ENCODE measurements around the gene CSHL1. TPM values are rescaled to one million over a fixed set of nuclear protein-coding genes. Genes with fewer than 3 reads are reported as not detected.
"Not testable (repeated sequence)": the region's sequence is repeated elsewhere in the genome, so short reads cannot be mapped to it uniquely, and the experiment has no call there.

CSHL1 gene
- total RNA-seq, 1 donor from 2014 or later = not detected

- Mint-ChIP-seq H3K4me3 (no peak overlapping the region), H3K9me3 (no peaks in the 10 kb centered on the region), H3K4me1 (ENCODE audit: unreplicated experiment) (peaks cover 5% of the 10 kb centered on the region), H3K27me3 (peaks cover 32% of the 10 kb centered on the region), H3K36me3 (no peaks in the 10 kb centered on the region), H3K27ac (no peak overlapping the region)
- no peak for DNase-seq (ENCODE audit: extremely low spot score, unreplicated experiment)
- peak; percentile 87 for TF ChIP-seq CTCF (conservative IDR thresholded peaks at IDR 0.05)
These were observed 8.3 kb upstream of the CSHL1 start for GRCh38 chr17:63919311-63919723.

DNA sequence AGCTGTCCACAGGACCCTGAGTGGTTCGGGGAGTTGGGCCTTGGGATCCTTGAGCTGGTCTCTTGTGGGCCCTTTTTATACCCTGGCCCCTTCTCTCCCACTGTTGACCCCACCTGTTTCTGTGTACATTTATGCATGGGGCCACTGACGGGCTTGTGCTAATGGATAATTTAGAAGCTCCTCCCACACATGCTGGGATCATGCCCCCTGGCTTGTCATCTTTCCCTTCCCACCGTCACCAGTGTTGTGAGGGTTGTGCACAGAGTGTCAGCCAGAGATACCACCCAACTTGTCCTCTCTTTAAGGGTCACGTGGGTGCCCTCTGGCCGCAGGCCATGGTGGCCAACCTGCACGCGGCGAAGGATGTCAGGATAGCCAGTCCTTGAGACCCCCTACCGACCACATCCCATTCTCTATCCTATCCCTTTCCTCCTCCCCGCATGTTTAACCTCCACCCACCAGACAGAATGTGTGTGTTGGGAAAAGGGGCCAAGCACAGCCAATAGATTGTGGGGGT, 7.8 kb upstream of the CSHL1 start, which contains the start of gene GH1:
Gene GH1, minus strand, starts transcription at position 51 of the 517 bp plus-strand sequence. CDS start 63 bp downstream, outside the sequence.
- H3K27me3 Mint-ChIP-seq = peaks cover 32% of the 10 kb centered on the region
- H3K27ac Mint-ChIP-seq; H3K4me1 Mint-ChIP-seq (ENCODE audit: unreplicated experiment); DNase-seq (ENCODE audit: extremely low spot score, unreplicated experiment); H3K4me3 Mint-ChIP-seq; H3K36me3 Mint-ChIP-seq; H3K9me3 Mint-ChIP-seq: not testable (repeated sequence)

GRCh38 chr17:63918305-63918704, 7.2 kb upstream of the CSHL1 start:
- Mint-ChIP-seq H3K4me3 (no peak overlapping the region), H3K9me3 (no peaks in the 10 kb centered on the region), H3K4me1 (ENCODE audit: unreplicated experiment) (peaks cover 5% of the 10 kb centered on the region), H3K36me3 (no peaks in the 10 kb centered on the region), H3K27ac (no peak overlapping the region), H3K27me3 (peaks cover 32% of the 10 kb centered on the region)
- no peak for DNase-seq (ENCODE audit: extremely low spot score, unreplicated experiment)
- TF ChIP-seq CTCF (conservative IDR thresholded peaks at IDR 0.05) = no peak

DNA sequence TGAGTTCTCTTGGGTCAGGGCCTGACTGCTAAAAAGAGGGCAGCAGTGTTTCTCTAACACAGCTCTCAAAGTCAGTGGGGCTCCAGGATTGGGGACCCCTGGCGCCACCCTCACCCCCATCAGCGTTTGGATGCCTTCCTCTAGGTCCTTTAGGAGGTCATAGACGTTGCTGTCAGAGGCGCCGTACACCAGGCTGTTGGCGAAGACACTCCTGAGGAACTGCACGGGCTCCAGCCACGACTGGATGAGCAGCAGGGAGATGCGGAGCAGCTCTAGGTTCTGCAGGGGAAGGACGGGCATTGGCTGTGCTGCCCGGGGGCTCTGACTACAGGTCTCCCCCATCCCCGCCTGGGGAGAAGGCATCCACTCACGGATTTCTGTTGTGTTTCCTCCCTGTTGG, 6.6 kb upstream of the CSHL1 start:
- Mint-ChIP-seq H3K4me3 (no peak overlapping the region), H3K27ac (no peak overlapping the region), H3K4me1 (ENCODE audit: unreplicated experiment) (peaks cover 5% of the 10 kb centered on the region), H3K36me3 (no peaks in the 10 kb centered on the region), H3K27me3 (peaks cover 32% of the 10 kb centered on the region), H3K9me3 (no peaks in the 10 kb centered on the region)
- no peak for DNase-seq (ENCODE audit: extremely low spot score, unreplicated experiment)
- no peak for TF ChIP-seq CTCF (conservative IDR thresholded peaks at IDR 0.05)

DNA sequence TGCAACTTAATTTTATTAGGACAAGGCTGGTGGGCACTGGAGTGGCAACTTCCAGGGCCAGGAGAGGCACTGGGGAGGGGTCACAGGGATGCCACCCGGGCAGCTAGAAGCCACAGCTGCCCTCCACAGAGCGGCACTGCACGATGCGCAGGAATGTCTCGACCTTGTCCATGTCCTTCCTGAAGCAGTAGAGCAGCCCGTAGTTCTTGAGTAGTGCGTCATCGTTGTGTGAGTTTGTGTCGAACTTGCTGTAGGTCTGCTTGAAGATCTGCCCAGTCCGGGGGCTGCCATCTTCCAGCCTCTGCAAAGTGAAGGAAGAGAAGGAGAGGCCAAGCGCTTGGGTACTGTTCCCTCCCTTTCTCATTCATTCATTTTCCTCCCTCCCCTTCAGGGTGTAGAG, 6.1 kb upstream of the CSHL1 start:
- H3K4me1 Mint-ChIP-seq (ENCODE audit: unreplicated experiment); H3K9me3 Mint-ChIP-seq; DNase-seq (ENCODE audit: extremely low spot score, unreplicated experiment); H3K4me3 Mint-ChIP-seq; H3K27ac Mint-ChIP-seq; H3K36me3 Mint-ChIP-seq: not testable (repeated sequence)
- peaks cover 32% of the 10 kb centered on the region for H3K27me3 Mint-ChIP-seq

GRCh38 chr17:63916566-63917185, 5.6 kb upstream of the CSHL1 start:
- Mint-ChIP-seq H3K4me3 (no peak overlapping the region), H3K4me1 (ENCODE audit: unreplicated experiment) (peaks cover 5% of the 10 kb centered on the region), H3K36me3 (no peaks in the 10 kb centered on the region), H3K9me3 (no peaks in the 10 kb centered on the region), H3K27me3 (peaks cover 35% of the 10 kb centered on the region), H3K27ac (no peak overlapping the region)
- TF ChIP-seq CTCF (conservative IDR thresholded peaks at IDR 0.05) = no peak
- DNase-seq (ENCODE audit: extremely low spot score, unreplicated experiment) = no peak

DNA sequence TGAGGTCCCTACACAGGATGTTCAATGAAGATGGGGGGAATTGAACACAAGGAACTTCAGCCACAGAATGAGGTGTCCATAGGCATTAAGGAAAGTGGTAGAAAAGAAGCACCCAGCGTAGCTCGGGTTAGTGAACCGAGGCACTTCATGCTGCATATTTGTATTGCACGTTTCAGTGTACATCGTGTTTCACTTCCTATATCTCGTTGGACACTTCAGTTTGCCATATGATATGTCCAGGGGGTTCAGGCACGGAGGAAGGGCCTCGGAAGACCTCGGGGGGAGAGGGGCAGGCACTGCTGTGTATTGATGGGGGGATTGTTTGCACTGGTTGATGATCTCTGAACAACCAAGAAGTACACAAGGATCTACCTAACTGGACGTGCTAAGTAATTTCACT, 4.7 kb upstream of the CSHL1 start:
- H3K27ac Mint-ChIP-seq; DNase-seq (ENCODE audit: extremely low spot score, unreplicated experiment); H3K4me1 Mint-ChIP-seq (ENCODE audit: unreplicated experiment); H3K4me3 Mint-ChIP-seq; H3K36me3 Mint-ChIP-seq; H3K9me3 Mint-ChIP-seq: not testable (repeated sequence)
- peaks cover 40% of the 10 kb centered on the region for H3K27me3 Mint-ChIP-seq

All from type B pancreatic cell (in vitro differentiated cells).